NT2/D1 (cell line): ENCODE results near the gene CATSPER3.

ENCODE experiments used
- DNase-seq: peaks from one replicate; pipeline ENCODE4 v3.0.0-alpha.2; 2011; ENCODE audit warnings: low read depth, low spot score
- H3K27me3 ChIP-seq: 2 replicates; pipeline ENCODE4 v1.6.0; 2011; ENCODE audit warnings: mild to moderate bottlenecking; ENCODE audit not compliant: insufficient read length, insufficient read depth
- H3K36me3 ChIP-seq: 2 replicates; pipeline ENCODE4 v1.6.1; 2011; ENCODE audit warnings: mild to moderate bottlenecking, low read length, mixed read lengths; ENCODE audit not compliant: insufficient read depth, insufficient read length
- H3K4me1 ChIP-seq: 2 replicates; pipeline ENCODE4 v1.5.1; 2011; ENCODE audit not compliant: insufficient read depth, insufficient read length
- H3K4me3 ChIP-seq: 2 replicates; pipeline ENCODE4 v1.5.1; 2011; ENCODE audit warnings: low read depth; ENCODE audit not compliant: insufficient read length
- H3K9ac ChIP-seq: 2 replicates; pipeline ENCODE4 v1.6.0; 2011; ENCODE audit warnings: low read depth; ENCODE audit not compliant: insufficient read length
- H3K9me3 ChIP-seq: 2 replicates; pipeline ENCODE4 v1.5.1; 2011; ENCODE audit warnings: mild to moderate bottlenecking, low read length; ENCODE audit not compliant: insufficient read depth
- SUZ12 ChIP-seq: IDR thresholded peaks from 2 replicates; pipeline ENCODE4 v1.6.1; 2011; ENCODE audit not compliant: insufficient read length, insufficient read depth; ENCODE audit errors: extremely low read depth
- YY1 ChIP-seq: IDR thresholded peaks from 2 replicates; pipeline ENCODE4 v1.6.1; 2011; ENCODE audit not compliant: insufficient read length, insufficient read depth
- ZNF274 ChIP-seq: IDR thresholded peaks from 2 replicates; pipeline ENCODE4 v1.6.1; 2011; ENCODE audit warnings: mild to moderate bottlenecking, low read depth, low read length

The CATSPER3 gene

DNA sequence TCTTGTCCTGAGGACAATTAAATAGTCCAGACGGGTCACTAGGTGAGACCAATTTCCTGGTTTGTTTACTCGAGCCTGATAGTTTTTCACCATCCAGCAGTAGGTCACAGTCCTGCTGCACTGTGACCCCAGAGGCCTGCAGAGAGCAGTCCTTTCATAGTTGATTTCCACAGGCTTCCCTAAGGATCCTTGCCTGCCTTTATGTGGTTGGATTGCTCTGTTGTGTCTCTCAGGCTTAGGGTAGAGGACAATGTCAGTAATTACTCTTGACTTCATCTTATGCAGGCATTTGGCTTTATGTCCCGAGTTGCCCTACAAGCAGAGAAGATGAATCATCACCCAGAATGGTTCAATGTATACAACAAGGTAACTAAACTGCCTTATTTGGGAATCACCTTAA lies 9.0 kb upstream of the CATSPER3 start:
- Histone ChIP-seq H3K9ac (no peak overlapping the region), H3K9me3 (peaks cover 10% of the 10 kb centered on the region), H3K4me3 (no peak overlapping the region), H3K36me3 (peaks cover 11% of the 10 kb centered on the region), H3K4me1 (no peaks in the 10 kb centered on the region), H3K27me3 (no peaks in the 10 kb centered on the region)
- peak; percentile 83 for DNase-seq
- TF ChIP-seq YY1 (no peak), ZNF274 (no peak), SUZ12 (no peak)

DNA sequence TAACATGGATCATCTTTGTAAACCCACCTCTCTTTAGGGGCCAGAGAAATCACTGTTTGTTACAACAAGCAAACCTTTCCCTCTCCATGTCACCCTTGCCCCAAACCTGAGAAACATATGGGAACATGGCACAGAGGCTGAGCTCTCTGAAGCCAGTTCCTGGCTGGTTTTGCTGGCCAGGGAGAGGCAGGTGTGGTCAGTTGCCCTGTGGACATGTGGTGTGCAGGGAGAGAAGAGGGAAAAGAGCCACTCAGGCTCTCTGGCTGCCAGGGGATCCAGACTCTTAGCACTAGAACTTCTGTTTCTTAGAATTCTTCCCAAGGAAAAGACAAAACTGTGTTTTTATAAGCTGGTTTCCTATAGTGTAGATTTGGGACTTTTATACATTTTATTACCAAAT lies 4.6 kb upstream of the CATSPER3 start:
- DNase-seq = no peak
- Histone ChIP-seq H3K9ac (no peak overlapping the region), H3K27me3 (no peaks in the 10 kb centered on the region), H3K4me3 (no peak overlapping the region), H3K4me1 (no peaks in the 10 kb centered on the region), H3K9me3 (no peaks in the 10 kb centered on the region), H3K36me3 (peaks cover 17% of the 10 kb centered on the region)
- TF ChIP-seq ZNF274 (no peak), SUZ12 (no peak), YY1 (no peak)

DNA sequence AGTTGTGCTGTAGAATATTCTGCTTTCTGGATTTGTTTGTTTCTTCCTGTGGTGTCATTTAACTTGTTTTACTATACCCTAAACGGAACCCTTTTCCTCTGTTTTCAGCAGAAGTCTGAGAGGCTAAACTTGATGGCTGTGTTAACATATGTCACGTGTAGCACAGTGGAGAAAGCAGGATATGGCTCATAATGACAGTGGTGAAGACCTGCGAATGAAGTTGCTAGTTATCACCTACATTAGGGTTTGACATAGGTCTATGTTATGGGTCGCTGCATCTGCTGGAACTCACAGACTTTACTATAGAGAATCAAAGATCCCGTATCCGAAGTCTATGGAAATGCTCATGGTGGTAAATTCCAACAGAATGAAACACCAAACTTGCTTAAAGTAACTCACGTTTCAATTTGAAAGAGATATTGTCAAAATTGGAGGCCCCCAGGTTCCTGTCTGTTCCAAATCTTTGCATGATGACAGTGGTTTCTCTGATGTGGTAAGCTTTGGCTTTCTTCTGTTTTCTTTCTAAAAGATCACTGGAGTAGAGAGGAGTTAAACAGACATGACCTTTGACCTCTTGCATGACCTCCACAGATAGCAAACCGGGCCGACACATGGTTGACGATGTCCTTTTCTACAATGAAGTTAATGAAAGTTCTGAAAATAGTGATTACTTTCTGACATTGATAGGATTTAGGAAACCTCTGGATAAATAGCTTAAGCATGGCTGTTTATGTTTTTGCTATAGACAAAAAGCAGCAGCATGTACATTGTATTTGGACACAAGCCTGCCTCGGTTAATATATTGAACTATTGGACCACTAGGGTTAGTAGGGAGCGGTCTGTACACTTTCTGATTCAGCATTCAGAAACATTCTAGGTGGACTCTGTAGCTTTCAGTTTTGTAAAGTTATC lies 3.1 kb upstream of the CATSPER3 start:
- TF ChIP-seq ZNF274 (no peak), SUZ12 (no peak), YY1 (no peak)
- Histone ChIP-seq H3K4me3 (no peak overlapping the region), H3K9ac (no peak overlapping the region), H3K36me3 (peaks cover 17% of the 10 kb centered on the region), H3K9me3 (no peaks in the 10 kb centered on the region), H3K27me3 (no peaks in the 10 kb centered on the region), H3K4me1 (no peaks in the 10 kb centered on the region)
- no peak for DNase-seq

DNA sequence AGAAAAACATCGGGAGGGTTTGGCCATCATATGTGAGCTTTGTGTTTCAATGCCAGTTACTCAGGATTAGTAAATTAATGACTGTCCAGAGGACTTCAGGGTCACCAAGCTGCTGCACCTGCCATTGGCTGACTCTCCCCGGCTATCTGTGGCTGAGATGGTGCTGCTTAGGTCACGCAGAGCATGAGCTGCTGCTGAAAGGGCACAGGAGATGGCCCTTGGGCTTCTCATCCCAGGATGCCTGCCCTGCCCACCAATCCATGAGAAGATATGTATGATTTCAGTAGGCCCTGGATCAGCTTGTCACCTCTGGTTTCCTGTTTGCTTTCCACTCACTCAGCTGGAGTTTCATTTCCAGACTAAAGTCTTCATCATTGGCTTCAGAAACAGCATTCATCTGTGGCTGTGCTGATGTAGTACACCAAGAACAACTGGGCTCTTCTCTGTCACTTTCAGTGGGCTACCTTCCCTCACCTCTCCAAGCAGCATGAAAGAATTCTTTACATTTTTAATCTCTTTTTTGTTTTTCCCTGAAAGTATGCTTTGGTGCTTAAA lies 2.4 kb upstream of the CATSPER3 start:
- no peak for TF ChIP-seq YY1
- no peak for DNase-seq
- no peak overlapping the region for H3K9ac ChIP-seq
- no peak overlapping the region for H3K4me3 ChIP-seq
- peaks cover 17% of the 10 kb centered on the region for H3K36me3 ChIP-seq
- H3K4me1 ChIP-seq = no peaks in the 10 kb centered on the region
- no peaks in the 10 kb centered on the region for H3K9me3 ChIP-seq
- no peaks in the 10 kb centered on the region for H3K27me3 ChIP-seq

GRCh38 chr5:134968055-134968454 lies 348 bp downstream of the CATSPER3 start:
- H3K9me3 ChIP-seq = no peaks in the 10 kb centered on the region
- TF ChIP-seq YY1 = no peak
- TF ChIP-seq ZNF274 = no peak
- no peak for TF ChIP-seq SUZ12
- H3K4me1 ChIP-seq = no peaks in the 10 kb centered on the region
- H3K27me3 ChIP-seq = no peaks in the 10 kb centered on the region
- no peak for DNase-seq
- H3K4me3 ChIP-seq = no peak overlapping the region
- H3K36me3 ChIP-seq = peaks cover 8% of the 10 kb centered on the region
- no peak overlapping the region for H3K9ac ChIP-seq

DNA sequence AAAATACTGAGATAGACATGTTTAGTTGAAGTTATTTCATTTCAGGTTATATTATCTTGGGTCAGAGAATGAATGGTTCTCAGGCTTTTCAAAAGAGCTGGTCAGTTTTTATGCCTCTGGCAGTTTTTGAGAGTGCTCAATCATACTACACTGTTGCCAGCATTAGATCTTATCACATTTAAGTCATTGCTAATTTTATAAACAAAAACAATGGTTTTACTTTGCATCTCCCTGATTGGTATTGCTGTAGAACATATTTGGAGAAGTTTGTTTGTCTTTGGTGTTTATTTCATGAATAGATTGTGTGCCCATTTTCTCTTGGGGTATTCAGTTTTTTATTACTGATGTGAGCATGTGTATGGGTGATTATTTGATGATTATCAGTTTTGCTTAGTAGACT lies 1.5 kb downstream of the CATSPER3 start:
- Histone ChIP-seq H3K4me3 (no peak overlapping the region), H3K9ac (no peak overlapping the region), H3K27me3 (no peaks in the 10 kb centered on the region), H3K9me3 (no peaks in the 10 kb centered on the region; the same call in 1 of the 2 replicates), H3K36me3 (peaks cover 6% of the 10 kb centered on the region), H3K4me1 (no peaks in the 10 kb centered on the region)
- TF ChIP-seq SUZ12 (no peak), ZNF274 (no peak), YY1 (no peak)
- no peak for DNase-seq

DNA sequence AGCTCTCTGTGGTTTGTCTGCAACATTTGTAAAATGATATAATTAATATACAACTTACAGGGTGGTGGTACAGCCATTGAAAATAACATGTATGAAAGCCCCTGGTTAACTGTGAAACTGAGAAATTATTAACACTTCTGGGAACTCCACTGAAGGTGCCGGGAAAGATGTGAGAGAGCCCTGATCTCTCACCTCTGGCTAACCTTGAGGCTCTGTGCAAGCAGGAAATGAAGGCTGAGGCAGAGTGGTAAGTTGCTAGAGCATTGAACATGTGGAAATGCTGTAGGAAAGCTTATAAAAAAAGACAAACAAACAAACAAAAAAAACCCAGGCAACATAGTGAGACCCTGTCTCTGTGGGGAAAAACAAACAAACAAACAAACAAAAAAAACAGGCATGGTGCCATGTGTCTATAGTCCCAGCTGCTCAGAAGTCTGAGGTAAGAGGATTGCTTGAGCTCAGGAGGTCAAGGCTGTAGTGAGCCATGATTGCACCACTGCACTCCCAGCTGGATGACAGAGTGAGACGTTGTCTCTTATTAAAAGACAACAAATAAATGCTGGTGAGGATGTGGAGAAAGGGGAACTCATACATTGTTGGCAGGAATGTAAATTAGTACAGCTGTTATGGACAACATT lies 7.5 kb downstream of the CATSPER3 start:
- no peaks in the 10 kb centered on the region for H3K36me3 ChIP-seq
- H3K4me1 ChIP-seq = no peaks in the 10 kb centered on the region
- TF ChIP-seq SUZ12 (no peak), ZNF274 (no peak)
- H3K27me3 ChIP-seq = no peaks in the 10 kb centered on the region
- no peak overlapping the region for H3K9ac ChIP-seq
- no peak for DNase-seq
- H3K4me3 ChIP-seq = no peak overlapping the region
- peaks cover 50% of the 10 kb centered on the region for H3K9me3 ChIP-seq
